ENCODE results near the gene ZNF345. TPM values are rescaled to one million over a fixed set of nuclear protein-coding genes. Genes with fewer than 3 reads are reported as not detected.

ZNF345 gene
- total RNA-seq, 1 experiment from 2014 or later = 5.2 TPM

DNA sequence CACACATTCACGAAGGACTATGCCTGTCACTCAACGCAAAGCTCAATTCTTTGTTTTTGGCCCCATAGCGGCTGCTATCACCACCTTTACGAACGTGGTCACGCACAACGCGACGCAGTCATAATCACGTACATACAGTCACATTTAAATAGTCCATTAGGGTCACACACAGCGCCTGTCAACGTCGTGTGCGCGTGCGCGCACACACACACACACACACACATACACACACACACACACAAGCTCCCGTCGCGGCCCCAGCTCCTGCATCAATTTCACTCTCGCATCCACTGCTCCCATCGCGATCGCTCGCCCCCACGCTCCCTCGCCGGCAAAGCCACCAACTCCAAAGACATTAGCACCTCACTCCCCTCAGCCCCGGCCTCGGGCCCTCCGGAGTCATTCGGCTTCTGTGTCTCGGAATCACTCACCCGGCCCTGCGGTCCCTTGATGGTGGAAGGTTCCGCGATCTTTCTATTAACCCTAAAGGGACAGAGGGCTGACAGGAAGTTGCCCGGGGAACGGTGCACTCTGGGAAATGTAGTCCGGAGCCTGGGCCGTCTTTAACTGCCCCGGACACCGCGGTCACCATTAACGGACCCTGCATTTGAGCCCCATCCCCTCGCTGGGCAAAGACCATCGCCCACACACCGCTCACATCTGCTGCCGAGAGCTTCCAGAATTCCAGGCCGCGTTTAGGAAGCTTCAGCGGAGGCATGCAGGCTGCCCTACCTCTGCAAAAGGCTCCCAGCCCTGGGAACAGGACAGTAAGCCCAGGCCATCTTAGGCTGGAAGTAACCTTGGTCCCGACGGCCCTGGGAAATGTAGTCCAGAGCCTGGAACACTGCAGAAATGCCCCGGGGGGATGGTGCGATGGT is 12.5 kb upstream of the ZNF345 start, which contains the start of gene ZNF790:
ZNF790 (minus strand) TSS at position 482 of the 878 bp plus-strand sequence. CDS start 12,768 bp downstream, outside the sequence.
- peaks cover 17% of the 10 kb centered on the region for H3K36me3 Mint-ChIP-seq
- CTCF ChIA-PET = interaction anchor here (3.2 kb wide), 1 partner anchor 13 kb away, joined by 16 read pairs; the partner anchor contains the start of gene ZNF345
- H3K27ac Mint-ChIP-seq = 0 out of 2 replicates have a peak within 1 kb of the TSS, but pooled peaks have one; percentile 24
- H3K9me3 Mint-ChIP-seq = peaks cover 12% of the 10 kb centered on the region
- peaks cover 5% of the 10 kb centered on the region; the same call in 1 of the 2 replicates for H3K4me1 Mint-ChIP-seq
- peak; percentile 95 for ATAC-seq
- no peaks in the 10 kb centered on the region for H3K27me3 Mint-ChIP-seq (ENCODE audit: low read depth)
- DNase-seq (ENCODE audit: low spot score) = peak; percentile 90
- POLR2A ChIA-PET = interaction anchor here (0.8 to 3.4 kb wide), 3 partner anchors 12 to 46 kb away, joined by 3 to 35 read pairs (median 3); partner anchors contain the start of gene ZNF345
- H3K4me3 Mint-ChIP-seq = no peak within 1 kb of the TSS
- peak; percentile 81 for TF ChIP-seq GABPB1 (CRISPR knock-in tag; IDR thresholded peaks at IDR 0.05)
- TF ChIP-seq, protein P1, sequence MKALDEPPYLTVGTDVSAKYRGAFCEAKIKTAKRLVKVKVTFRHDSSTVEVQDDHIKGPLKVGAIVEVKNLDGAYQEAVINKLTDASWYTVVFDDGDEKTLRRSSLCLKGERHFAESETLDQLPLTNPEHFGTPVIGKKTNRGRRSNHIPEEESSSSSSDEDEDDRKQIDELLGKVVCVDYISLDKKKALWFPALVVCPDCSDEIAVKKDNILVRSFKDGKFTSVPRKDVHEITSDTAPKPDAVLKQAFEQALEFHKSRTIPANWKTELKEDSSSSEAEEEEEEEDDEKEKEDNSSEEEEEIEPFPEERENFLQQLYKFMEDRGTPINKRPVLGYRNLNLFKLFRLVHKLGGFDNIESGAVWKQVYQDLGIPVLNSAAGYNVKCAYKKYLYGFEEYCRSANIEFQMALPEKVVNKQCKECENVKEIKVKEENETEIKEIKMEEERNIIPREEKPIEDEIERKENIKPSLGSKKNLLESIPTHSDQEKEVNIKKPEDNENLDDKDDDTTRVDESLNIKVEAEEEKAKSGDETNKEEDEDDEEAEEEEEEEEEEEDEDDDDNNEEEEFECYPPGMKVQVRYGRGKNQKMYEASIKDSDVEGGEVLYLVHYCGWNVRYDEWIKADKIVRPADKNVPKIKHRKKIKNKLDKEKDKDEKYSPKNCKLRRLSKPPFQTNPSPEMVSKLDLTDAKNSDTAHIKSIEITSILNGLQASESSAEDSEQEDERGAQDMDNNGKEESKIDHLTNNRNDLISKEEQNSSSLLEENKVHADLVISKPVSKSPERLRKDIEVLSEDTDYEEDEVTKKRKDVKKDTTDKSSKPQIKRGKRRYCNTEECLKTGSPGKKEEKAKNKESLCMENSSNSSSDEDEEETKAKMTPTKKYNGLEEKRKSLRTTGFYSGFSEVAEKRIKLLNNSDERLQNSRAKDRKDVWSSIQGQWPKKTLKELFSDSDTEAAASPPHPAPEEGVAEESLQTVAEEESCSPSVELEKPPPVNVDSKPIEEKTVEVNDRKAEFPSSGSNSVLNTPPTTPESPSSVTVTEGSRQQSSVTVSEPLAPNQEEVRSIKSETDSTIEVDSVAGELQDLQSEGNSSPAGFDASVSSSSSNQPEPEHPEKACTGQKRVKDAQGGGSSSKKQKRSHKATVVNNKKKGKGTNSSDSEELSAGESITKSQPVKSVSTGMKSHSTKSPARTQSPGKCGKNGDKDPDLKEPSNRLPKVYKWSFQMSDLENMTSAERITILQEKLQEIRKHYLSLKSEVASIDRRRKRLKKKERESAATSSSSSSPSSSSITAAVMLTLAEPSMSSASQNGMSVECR (CRISPR knock-in tag; IDR thresholded peaks at IDR 0.05; ENCODE audit: borderline replicate concordance) = peak; percentile 77; the same call in 1 of the 2 replicates
- no peak for TF ChIP-seq PRRX2 (CRISPR knock-in tag; IDR thresholded peaks at IDR 0.05)
- TF ChIP-seq, protein P2, sequence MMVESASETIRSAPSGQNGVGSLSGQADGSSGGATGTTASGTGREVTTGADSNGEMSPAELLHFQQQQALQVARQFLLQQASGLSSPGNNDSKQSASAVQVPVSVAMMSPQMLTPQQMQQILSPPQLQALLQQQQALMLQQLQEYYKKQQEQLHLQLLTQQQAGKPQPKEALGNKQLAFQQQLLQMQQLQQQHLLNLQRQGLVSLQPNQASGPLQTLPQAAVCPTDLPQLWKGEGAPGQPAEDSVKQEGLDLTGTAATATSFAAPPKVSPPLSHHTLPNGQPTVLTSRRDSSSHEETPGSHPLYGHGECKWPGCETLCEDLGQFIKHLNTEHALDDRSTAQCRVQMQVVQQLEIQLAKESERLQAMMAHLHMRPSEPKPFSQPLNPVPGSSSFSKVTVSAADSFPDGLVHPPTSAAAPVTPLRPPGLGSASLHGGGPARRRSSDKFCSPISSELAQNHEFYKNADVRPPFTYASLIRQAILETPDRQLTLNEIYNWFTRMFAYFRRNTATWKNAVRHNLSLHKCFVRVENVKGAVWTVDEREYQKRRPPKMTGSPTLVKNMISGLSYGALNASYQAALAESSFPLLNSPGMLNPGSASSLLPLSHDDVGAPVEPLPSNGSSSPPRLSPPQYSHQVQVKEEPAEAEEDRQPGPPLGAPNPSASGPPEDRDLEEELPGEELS (CRISPR knock-in tag; IDR thresholded peaks at IDR 0.05) = peak; percentile 7; the same call in 1 of the 2 replicates
- peak; percentile 9; the same call in 1 of the 2 replicates for TF ChIP-seq ZNF232 (CRISPR knock-in tag; IDR thresholded peaks at IDR 0.05)
- TF ChIP-seq, protein P3, sequence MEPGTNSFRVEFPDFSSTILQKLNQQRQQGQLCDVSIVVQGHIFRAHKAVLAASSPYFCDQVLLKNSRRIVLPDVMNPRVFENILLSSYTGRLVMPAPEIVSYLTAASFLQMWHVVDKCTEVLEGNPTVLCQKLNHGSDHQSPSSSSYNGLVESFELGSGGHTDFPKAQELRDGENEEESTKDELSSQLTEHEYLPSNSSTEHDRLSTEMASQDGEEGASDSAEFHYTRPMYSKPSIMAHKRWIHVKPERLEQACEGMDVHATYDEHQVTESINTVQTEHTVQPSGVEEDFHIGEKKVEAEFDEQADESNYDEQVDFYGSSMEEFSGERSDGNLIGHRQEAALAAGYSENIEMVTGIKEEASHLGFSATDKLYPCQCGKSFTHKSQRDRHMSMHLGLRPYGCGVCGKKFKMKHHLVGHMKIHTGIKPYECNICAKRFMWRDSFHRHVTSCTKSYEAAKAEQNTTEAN (CRISPR knock-in tag; IDR thresholded peaks at IDR 0.05) = 0 out of 2 replicates have a peak, but pooled peaks have one; percentile 76
- peak; percentile 37; the same call in 1 of the 2 replicates for TF ChIP-seq ZBTB21 (CRISPR knock-in tag; IDR thresholded peaks at IDR 0.05; ENCODE audit: borderline replicate concordance)
- TF ChIP-seq, protein P4, sequence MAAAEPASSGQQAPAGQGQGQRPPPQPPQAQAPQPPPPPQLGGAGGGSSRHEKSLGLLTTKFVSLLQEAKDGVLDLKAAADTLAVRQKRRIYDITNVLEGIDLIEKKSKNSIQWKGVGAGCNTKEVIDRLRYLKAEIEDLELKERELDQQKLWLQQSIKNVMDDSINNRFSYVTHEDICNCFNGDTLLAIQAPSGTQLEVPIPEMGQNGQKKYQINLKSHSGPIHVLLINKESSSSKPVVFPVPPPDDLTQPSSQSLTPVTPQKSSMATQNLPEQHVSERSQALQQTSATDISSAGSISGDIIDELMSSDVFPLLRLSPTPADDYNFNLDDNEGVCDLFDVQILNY (CRISPR knock-in tag; IDR thresholded peaks at IDR 0.05) = no peak
- TF ChIP-seq, protein P5, sequence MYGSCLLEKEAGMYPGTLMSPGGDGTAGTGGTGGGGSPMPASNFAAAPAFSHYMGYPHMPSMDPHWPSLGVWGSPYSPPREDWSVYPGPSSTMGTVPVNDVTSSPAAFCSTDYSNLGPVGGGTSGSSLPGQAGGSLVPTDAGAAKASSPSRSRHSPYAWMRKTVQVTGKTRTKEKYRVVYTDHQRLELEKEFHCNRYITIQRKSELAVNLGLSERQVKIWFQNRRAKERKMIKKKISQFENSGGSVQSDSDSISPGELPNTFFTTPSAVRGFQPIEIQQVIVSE (CRISPR knock-in tag; IDR thresholded peaks at IDR 0.05; ENCODE audit: borderline replicate concordance) = no peak
- no peak for TF ChIP-seq KAT7 (CRISPR knock-in tag; IDR thresholded peaks at IDR 0.05; ENCODE audit: borderline replicate concordance)
- peak; percentile 61; the same call in 1 of the 2 replicates for TF ChIP-seq SMAD3 (CRISPR knock-in tag; IDR thresholded peaks at IDR 0.05; ENCODE audit: borderline replicate concordance)
- peak; percentile 39; the same call in 1 of the 2 replicates for TF ChIP-seq SP1 (CRISPR knock-in tag; conservative IDR thresholded peaks at IDR 0.05)
- TF ChIP-seq, protein P6, sequence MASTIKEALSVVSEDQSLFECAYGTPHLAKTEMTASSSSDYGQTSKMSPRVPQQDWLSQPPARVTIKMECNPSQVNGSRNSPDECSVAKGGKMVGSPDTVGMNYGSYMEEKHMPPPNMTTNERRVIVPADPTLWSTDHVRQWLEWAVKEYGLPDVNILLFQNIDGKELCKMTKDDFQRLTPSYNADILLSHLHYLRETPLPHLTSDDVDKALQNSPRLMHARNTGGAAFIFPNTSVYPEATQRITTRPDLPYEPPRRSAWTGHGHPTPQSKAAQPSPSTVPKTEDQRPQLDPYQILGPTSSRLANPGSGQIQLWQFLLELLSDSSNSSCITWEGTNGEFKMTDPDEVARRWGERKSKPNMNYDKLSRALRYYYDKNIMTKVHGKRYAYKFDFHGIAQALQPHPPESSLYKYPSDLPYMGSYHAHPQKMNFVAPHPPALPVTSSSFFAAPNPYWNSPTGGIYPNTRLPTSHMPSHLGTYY (CRISPR knock-in tag; IDR thresholded peaks at IDR 0.05) = peak; percentile 30; the same call in 1 of the 2 replicates
- TF ChIP-seq, protein P7, sequence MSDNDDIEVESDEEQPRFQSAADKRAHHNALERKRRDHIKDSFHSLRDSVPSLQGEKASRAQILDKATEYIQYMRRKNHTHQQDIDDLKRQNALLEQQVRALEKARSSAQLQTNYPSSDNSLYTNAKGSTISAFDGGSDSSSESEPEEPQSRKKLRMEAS (CRISPR knock-in tag; IDR thresholded peaks at IDR 0.05) = 0 out of 2 replicates have a peak, but pooled peaks have one; percentile 43
- TF ChIP-seq TP53 (CRISPR knock-in tag; IDR thresholded peaks at IDR 0.05) = 0 out of 2 replicates have a peak, but pooled peaks have one; percentile 29
- TF ChIP-seq NFATC4 (CRISPR knock-in tag; IDR thresholded peaks at IDR 0.05) = 0 out of 2 replicates have a peak, but pooled peaks have one; percentile 51
- TF ChIP-seq, protein P8, sequence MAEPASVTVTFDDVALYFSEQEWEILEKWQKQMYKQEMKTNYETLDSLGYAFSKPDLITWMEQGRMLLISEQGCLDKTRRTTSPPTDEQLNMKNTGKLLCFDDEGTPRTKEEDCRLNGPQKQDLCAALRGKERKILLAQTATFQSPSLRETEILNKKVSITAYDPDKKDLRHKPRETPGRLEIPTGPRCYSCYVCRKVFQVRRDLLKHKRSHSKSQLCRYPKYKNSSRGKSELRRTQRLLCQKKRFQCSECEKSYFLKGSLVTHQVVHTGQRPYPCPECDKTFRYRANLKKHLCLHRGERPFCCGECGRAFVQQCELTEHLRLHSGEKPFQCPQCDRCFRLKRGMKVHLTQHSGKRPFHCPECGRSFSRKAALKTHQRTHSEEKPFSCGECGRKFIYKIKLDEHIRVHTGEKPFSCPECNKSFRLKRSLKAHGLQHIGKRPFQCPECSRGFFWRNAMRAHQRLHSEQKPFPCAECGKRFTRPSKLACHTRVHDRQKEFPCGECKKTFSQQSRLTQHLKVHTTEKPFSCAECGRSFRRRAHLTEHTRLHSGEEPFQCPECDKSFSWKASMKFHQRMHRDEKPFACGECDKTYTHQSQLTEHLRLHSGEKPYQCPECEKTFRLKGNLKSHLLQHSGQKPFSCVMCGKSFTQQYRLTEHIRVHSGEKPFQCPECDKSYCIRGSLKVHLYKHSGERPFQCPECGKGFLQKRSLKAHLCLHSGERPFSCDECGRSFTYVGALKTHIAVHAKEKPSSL (CRISPR knock-in tag; conservative IDR thresholded peaks at IDR 0.05) = no peak
- TF ChIP-seq ZNF138 (CRISPR knock-in tag; conservative IDR thresholded peaks at IDR 0.05) = no peak
- no peak for TF ChIP-seq MXD4 (CRISPR knock-in tag; IDR thresholded peaks at IDR 0.05; ENCODE audit: borderline replicate concordance)
- TF ChIP-seq TEAD1 (CRISPR knock-in tag; IDR thresholded peaks at IDR 0.05) = 0 out of 2 replicates have a peak, but pooled peaks have one; percentile 8
- peak; percentile 43; the same call in 1 of the 2 replicates for TF ChIP-seq ETV6 (CRISPR knock-in tag; IDR thresholded peaks at IDR 0.05)
- no peak for TF ChIP-seq GRHL2 (CRISPR knock-in tag; IDR thresholded peaks at IDR 0.05; ENCODE audit: insufficient replicate concordance, severe bottlenecking)

Measured in WTC11 (cell line).